ENCODE measurements around the gene VWA5B2.

VWA5B2 gene

DNA sequence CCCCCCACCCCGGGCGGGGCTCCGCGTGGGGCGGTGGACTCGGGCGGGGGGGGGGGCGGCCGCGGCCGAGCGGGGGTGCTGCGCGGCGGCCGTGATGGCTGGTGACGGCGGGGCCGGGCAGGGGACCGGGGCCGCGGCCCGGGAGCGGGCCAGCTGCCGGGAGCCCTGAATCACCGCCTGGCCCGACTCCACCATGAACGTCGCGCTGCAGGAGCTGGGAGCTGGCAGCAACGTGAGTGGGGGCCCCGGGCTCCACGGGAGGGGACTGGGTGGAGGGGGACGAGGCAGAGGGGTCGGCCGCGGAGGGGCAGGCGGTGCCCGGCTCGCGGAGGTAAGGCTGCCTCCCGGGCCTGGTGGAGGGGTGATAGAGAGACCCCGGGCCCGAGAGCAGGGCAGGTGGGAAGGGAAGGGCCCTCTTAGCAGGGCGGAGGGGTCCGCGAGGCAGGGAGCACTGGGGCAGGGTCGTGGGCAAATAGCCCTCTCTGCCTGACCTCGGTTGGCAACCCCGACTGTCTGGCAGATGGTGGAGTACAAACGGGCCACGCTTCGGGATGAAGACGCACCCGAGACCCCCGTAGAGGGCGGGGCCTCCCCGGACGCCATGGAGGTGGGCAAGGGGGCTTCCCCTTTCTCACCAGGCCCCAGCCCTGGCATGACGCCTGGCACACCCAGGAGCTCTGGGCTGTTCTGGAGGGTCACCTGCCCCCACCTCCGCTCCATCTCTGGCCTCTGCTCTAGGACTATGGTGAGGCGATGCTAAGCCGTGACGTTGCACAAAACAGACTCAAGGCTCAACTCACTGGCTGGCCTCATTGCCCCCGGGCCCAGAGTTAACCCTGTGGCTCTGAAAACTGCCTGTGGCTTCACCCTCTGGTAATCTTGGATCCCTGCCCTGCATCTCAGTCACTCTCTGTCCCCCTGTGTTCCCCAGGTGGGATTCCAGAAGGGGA, 46.9 kb downstream of the VWA5B2 start, which contains the start of gene ECE2:
ECE2 (plus strand) TSS at position 62 of the 950 bp plus-strand sequence; CDS start at position 194, 132 bp downstream.
- DNase-seq (ENCODE audit: low read depth, low spot score) = no peak

DNA sequence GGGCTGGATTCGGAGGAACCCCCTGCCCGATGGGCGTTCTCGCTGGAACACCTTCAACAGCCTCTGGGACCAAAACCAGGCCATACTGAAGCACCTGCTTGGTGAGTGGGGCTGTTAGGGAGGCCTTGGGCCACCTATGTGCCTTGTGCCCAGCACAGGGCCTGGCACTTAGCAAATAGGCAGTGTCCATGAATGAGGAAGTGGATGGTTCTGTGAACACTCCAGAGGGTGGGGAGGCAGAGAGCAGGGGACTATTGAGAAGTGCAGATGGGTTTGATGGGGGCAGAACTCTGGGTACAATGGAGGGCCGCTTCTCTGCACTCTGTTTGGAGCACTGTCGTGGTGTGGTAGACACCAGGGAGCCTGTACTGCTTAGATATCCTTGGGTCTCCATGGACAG, 48.0 kb downstream of the VWA5B2 start:
- no peak for DNase-seq (ENCODE audit: low read depth, low spot score)

DNA sequence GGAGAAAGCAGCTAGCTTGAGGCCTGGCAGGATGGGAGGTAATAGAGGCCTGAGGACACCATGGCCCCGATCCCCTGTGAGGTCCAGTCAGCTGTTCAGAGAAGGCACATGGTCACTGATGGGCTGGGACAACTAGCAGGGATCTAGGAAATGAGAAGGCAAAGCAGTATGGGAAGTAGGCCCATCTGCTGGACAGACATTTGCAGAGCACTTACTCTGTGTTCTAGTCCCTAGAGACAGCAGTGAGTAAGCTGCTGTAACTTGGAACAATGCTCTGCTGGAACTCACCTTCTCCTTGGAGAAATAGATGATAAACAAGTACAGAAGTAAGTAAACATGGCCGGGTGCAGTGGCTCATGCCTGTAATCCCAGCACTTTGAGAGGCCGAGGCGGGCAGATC, 53.6 kb downstream of the VWA5B2 start:
- no peak for DNase-seq (ENCODE audit: low read depth, low spot score)

DNA sequence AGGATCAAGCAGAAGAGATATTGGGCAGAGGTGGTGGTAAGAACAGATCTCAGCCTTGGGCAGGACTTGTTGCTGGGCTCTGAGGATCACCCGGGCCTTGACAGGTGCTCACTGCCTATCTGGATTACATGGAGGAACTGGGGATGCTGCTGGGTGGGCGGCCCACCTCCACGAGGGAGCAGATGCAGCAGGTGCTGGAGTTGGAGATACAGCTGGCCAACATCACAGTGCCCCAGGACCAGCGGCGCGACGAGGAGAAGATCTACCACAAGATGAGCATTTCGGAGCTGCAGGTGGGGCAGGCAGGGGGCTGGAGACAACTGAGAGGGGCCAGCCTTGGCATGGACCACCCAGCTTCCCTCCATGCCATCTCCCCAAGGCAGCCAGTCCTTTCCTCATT, 54.3 kb downstream of the VWA5B2 start:
- no peak for DNase-seq (ENCODE audit: low read depth, low spot score)

DNA sequence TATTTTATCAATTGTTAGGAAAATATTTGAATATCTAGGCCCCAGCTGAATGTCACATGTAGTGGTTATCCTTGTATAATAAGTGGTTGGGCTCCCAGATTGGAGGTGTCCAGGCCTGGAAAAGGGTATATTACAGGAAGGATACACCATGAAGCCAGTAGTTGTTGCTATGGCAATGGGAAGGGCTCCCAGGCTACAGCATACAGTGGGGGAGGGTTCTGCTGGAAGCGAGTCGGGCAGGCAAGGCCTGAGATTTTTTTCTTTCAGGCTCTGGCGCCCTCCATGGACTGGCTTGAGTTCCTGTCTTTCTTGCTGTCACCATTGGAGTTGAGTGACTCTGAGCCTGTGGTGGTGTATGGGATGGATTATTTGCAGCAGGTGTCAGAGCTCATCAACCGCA, 55.3 kb downstream of the VWA5B2 start:
- no peak for DNase-seq (ENCODE audit: low read depth, low spot score)

DNA sequence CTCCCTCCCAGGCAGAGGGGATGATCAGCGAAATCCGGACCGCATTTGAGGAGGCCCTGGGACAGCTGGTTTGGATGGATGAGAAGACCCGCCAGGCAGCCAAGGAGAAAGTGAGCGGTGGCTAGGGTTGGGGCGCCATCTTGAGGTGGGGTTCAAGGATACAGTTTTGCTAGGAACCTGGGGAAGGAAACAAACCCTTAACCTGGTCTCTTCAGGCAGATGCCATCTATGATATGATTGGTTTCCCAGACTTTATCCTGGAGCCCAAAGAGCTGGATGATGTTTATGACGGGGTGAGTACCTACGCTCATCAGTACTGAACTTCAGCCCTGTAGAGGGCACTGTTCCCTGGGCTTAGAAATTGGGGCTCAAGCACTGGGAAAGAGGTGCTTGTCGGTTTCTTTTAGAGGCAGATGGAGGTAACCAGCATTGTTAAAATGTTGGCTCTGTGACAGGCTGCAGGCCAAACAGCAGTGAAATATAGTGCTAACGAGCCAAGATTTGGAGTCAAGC, 60.1 kb downstream of the VWA5B2 start:
- DNase-seq (ENCODE audit: low read depth, low spot score) = no peak

DNA sequence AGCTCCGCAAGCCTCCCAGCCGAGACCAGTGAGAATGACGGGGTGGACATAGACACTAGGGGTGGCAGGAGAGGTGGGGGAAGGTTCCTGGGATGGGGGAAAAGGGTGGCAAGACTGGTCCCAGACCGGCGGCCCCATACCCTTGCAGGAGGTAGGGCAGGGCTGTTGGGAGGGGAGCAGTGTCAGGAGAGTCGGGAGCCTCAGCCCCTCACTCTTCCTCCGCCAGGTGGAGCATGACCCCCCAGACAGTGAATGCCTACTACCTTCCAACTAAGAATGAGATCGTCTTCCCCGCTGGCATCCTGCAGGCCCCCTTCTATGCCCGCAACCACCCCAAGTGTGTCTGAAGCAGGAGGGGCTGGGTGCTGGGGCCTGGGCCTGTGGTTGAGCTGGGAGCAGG, 60.9 kb downstream of the VWA5B2 start:
- no peak for DNase-seq (ENCODE audit: low read depth, low spot score)

DNA sequence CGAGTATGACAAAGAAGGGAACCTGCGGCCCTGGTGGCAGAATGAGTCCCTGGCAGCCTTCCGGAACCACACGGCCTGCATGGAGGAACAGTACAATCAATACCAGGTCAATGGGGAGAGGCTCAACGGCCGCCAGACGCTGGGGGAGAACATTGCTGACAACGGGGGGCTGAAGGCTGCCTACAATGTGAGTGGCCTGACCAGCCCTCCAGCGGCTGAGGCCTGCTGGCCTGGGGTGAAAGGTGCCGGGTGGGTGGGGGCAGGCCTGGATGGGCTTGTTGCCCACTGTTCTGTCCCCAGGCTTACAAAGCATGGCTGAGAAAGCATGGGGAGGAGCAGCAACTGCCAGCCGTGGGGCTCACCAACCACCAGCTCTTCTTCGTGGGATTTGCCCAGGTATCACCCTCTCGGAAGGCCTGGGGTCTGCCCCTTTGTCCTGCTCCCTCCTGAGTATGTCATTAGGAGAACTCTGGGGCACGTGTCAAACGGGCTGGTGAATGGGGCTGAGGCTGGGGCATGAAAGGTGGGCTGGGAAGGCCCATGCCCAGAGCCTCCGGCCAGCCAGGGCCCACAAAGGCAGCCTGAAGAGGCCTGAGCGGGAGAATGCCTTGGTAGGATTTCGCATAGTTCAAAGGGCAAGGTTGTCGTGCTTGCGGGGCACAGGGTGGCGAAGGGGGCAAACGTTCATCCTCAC, 61.8 kb downstream of the VWA5B2 start:
- no peak for DNase-seq (ENCODE audit: low read depth, low spot score)
